GM23338 (cell line): ENCODE measurements around the gene LDLR. TPM values are rescaled to one million over a fixed set of nuclear protein-coding genes. Genes with fewer than 3 reads are reported as not detected.

ENCODE experiments used
- ATAC-seq: fragments of 200-7000 bp; cut with Tn5 transposase; 3 replicates; pipeline ENCODE4 v1.9.1; 2020
- DNase-seq: peaks from one replicate; pipeline ENCODE4 v3.0.0-alpha.2; 2015; ENCODE audit warnings: low spot score
- H2AFZ ChIP-seq: fragments of 200-600 bp; sonication (generic); 2 replicates; pipeline ENCODE4 v1.8.0; 2016; ENCODE audit warnings: antibody characterized with exemption, mild to moderate bottlenecking, moderate library complexity
- H3F3A ChIP-seq: fragments of 200-600 bp; sonication (generic); replicated peaks from 2 replicates; pipeline ENCODE4 v1.8.0; 2017; ENCODE audit warnings: antibody characterized with exemption, mixed run types, low read depth
- H3K27ac ChIP-seq: fragments of 200-600 bp; sonication (generic); 2 replicates; pipeline ENCODE4 v1.6.1; 2016; ENCODE audit warnings: low read depth
- H3K27me3 ChIP-seq: fragments of 200-600 bp; sonication (generic); 2 replicates; pipeline ENCODE4 v1.8.0; 2016; ENCODE audit warnings: mild to moderate bottlenecking, mixed run types, moderate library complexity; ENCODE audit not compliant: insufficient read depth
- H3K36me3 ChIP-seq: fragments of 200-600 bp; sonication (generic); 2 replicates; pipeline ENCODE4 v1.8.0; 2016; ENCODE audit warnings: mild to moderate bottlenecking; ENCODE audit not compliant: insufficient read depth
- H3K4me1 ChIP-seq: fragments of 200-600 bp; sonication (generic); 2 replicates; pipeline ENCODE4 v1.8.0; 2016; ENCODE audit warnings: mild to moderate bottlenecking, moderate library complexity; ENCODE audit not compliant: insufficient read depth
- H3K4me2 ChIP-seq: fragments of 200-600 bp; sonication (generic); 2 replicates; pipeline ENCODE4 v1.7.1; 2017; ENCODE audit warnings: mixed run types
- H3K4me3 ChIP-seq: fragments of 200-600 bp; sonication (generic); 2 replicates; pipeline ENCODE4 v1.6.1; 2016; ENCODE audit warnings: mixed run types
- H3K79me2 ChIP-seq: fragments of 200-600 bp; sonication (generic); replicated peaks from 2 replicates; pipeline ENCODE4 v1.8.0; 2017; ENCODE audit warnings: mild to moderate bottlenecking; ENCODE audit not compliant: insufficient read depth
- H3K9me2 ChIP-seq: fragments of 200-600 bp; sonication (generic); 2 replicates; pipeline ENCODE4 v1.8.0; 2017; ENCODE audit not compliant: insufficient read depth
- H4K20me1 ChIP-seq: fragments of 200-600 bp; sonication (generic); replicated peaks from 2 replicates; pipeline ENCODE4 v1.8.0; 2017; ENCODE audit warnings: mild to moderate bottlenecking; ENCODE audit not compliant: insufficient read depth
- H3K27ac Mint-ChIP-seq: 2 replicates; pipeline ENCODE4 v1.8.0; 2020; ENCODE audit warnings: inconsistent platforms, mild to moderate bottlenecking, moderate library complexity, mixed read lengths
- H3K27me3 Mint-ChIP-seq: 3 replicates; pipeline ENCODE4 v1.8.0; 2022; ENCODE audit warnings: low read depth, mild to moderate bottlenecking, moderate library complexity, mixed read lengths, inconsistent platforms; ENCODE audit not compliant: insufficient read depth, poor library complexity
- H3K36me3 Mint-ChIP-seq: 3 replicates; pipeline ENCODE4 v1.8.0; 2021; ENCODE audit warnings: low read depth, mild to moderate bottlenecking, inconsistent platforms, moderate library complexity, mixed read lengths
- H3K4me1 Mint-ChIP-seq: 3 replicates; pipeline ENCODE4 v1.8.0; 2020; ENCODE audit warnings: mild to moderate bottlenecking, inconsistent platforms, mixed read lengths
- H3K4me3 Mint-ChIP-seq: 3 replicates; pipeline ENCODE4 v1.8.0; 2021; ENCODE audit warnings: moderate library complexity, mild to moderate bottlenecking, inconsistent platforms, mixed read lengths
- H3K9me3 Mint-ChIP-seq: 3 replicates; pipeline ENCODE4 v1.8.0; 2020; ENCODE audit warnings: moderate library complexity, mild to moderate bottlenecking, inconsistent platforms, mixed read lengths
- NANOG ChIP-seq: IDR thresholded peaks from 2 replicates; pipeline ENCODE4 v1.6.1; 2016; ENCODE audit warnings: antibody characterized with exemption, borderline replicate concordance
- STAT1 ChIP-seq: IDR thresholded peaks from one replicate; pipeline ENCODE4 v1.6.1; 2016; ENCODE audit warnings: antibody characterized with exemption; ENCODE audit not compliant: unreplicated experiment
- polyA plus RNA-seq: library from polyadenylated mRNA; unstranded; fragments of >200 nt; fragmentation: Nextera tagmentation; extraction: Ambion mirVana; gene quantifications from 2 replicates; pipeline ENCODE4 v1.2.1, GENCODE V29; 2016
- total RNA-seq: library from RNA; depleted of rRNA; stranded (reverse); fragments of >200 nt; shearing (Covaris generic); gene quantifications from 2 replicates; pipeline ENCODE4 v1.2.3, GENCODE V29; 2014
- TF ChIP-seq, protein P1 (sequence below): fragments of 250-450 bp; sonication (Bioruptor Pico); IDR thresholded peaks from 2 replicates; pipeline ENCODE4 v1.5.0; 2020; ENCODE audit warnings: mild to moderate bottlenecking, moderate library complexity
- TF ChIP-seq, protein P2 (sequence below): IDR thresholded peaks from 2 replicates; pipeline ENCODE4 v1.6.1; 2016; ENCODE audit warnings: antibody characterized with exemption

LDLR gene
- total and polyA plus RNA-seq, 2 experiments from 2014 or later: 57.6 to 180 TPM

DNA sequence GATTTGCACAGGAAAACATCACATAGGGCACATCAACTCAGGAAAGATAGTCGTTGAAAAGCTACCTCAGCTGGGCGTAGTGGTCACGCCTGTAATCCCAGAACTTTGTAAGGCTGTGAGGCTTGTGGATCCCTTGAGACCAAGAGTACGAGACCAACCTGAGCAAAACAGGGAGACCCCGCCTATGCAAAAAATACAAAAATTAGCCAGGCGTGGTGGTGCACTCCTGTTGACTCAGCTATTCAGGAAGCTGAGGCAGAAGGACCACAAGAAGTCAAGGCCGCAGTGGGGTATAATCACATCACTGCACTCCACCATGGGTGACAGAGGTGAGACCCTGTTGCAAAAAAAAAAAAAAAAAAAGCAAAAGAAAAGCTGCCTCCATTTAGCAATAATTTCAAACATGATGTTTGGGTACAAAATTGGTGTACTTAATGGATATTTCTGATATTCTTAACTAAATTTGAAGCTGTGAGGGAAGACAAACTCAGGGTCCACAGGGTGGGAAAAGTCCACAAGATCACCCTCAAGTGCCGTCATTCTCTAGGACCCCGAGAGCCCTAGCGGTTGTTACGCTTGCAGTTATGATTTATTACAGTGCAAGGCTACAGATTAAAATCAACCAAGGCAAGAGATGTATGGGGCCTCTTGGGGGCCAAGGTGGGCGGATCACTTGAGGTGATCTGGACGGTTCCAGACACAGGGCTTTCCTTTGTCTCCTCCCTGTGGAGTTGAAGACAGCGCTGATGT is 42.5 kb upstream of the LDLR start:
- no peak for DNase-seq
- H4K20me1 ChIP-seq: peaks cover 5% of the 10 kb centered on the region; the same call in 1 of the 2 replicates
- H3K4me1 ChIP-seq: no peaks in the 10 kb centered on the region
- peaks cover 3% of the 10 kb centered on the region; the same call in 1 of the 2 replicates for H3K79me2 ChIP-seq
- no peak overlapping the region for H2AFZ ChIP-seq
- H3K27ac ChIP-seq: no peak overlapping the region
- no peaks in the 10 kb centered on the region for H3K9me2 ChIP-seq
- Mint-ChIP-seq H3K27me3 (peaks cover 5% of the 10 kb centered on the region), H3K4me3 (no peak overlapping the region), H3K9me3 (no peaks in the 10 kb centered on the region), H3K4me1 (no peaks in the 10 kb centered on the region), H3K27ac (no peak overlapping the region), H3K36me3 (peaks cover 68% of the 10 kb centered on the region)
- ATAC-seq: no peak
- no peaks in the 10 kb centered on the region for H3K27me3 ChIP-seq
- no peak overlapping the region for H3K4me3 ChIP-seq
- TF ChIP-seq, protein P1, sequence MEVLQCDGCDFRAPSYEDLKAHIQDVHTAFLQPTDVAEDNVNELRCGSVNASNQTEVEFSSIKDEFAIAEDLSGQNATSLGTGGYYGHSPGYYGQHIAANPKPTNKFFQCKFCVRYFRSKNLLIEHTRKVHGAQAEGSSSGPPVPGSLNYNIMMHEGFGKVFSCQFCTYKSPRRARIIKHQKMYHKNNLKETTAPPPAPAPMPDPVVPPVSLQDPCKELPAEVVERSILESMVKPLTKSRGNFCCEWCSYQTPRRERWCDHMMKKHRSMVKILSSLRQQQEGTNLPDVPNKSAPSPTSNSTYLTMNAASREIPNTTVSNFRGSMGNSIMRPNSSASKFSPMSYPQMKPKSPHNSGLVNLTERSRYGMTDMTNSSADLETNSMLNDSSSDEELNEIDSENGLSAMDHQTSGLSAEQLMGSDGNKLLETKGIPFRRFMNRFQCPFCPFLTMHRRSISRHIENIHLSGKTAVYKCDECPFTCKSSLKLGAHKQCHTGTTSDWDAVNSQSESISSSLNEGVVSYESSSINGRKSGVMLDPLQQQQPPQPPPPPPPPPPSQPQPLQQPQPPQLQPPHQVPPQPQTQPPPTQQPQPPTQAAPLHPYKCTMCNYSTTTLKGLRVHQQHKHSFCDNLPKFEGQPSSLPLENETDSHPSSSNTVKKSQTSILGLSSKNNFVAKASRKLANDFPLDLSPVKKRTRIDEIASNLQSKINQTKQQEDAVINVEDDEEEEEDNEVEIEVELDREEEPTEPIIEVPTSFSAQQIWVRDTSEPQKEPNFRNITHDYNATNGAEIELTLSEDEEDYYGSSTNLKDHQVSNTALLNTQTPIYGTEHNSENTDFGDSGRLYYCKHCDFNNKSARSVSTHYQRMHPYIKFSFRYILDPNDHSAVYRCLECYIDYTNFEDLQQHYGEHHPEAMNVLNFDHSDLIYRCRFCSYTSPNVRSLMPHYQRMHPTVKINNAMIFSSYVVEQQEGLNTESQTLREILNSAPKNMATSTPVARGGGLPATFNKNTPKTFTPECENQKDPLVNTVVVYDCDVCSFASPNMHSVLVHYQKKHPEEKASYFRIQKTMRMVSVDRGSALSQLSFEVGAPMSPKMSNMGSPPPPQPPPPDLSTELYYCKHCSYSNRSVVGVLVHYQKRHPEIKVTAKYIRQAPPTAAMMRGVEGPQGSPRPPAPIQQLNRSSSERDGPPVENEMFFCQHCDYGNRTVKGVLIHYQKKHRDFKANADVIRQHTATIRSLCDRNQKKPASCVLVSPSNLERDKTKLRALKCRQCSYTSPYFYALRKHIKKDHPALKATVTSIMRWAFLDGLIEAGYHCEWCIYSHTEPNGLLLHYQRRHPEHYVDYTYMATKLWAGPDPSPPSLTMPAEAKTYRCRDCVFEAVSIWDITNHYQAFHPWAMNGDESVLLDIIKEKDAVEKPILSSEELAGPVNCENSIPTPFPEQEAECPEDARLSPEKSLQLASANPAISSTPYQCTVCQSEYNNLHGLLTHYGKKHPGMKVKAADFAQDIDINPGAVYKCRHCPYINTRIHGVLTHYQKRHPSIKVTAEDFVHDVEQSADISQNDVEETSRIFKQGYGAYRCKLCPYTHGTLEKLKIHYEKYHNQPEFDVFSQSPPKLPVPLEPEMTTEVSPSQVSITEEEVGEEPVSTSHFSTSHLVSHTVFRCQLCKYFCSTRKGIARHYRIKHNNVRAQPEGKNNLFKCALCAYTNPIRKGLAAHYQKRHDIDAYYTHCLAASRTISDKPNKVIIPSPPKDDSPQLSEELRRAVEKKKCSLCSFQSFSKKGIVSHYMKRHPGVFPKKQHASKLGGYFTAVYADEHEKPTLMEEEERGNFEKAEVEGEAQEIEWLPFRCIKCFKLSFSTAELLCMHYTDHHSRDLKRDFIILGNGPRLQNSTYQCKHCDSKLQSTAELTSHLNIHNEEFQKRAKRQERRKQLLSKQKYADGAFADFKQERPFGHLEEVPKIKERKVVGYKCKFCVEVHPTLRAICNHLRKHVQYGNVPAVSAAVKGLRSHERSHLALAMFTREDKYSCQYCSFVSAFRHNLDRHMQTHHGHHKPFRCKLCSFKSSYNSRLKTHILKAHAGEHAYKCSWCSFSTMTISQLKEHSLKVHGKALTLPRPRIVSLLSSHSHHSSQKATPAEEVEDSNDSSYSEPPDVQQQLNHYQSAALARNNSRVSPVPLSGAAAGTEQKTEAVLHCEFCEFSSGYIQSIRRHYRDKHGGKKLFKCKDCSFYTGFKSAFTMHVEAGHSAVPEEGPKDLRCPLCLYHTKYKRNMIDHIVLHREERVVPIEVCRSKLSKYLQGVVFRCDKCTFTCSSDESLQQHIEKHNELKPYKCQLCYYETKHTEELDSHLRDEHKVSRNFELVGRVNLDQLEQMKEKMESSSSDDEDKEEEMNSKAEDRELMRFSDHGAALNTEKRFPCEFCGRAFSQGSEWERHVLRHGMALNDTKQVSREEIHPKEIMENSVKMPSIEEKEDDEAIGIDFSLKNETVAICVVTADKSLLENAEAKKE: no peak
- TF ChIP-seq STAT1 (no peak), NANOG (no peak)
- TF ChIP-seq, protein P2, sequence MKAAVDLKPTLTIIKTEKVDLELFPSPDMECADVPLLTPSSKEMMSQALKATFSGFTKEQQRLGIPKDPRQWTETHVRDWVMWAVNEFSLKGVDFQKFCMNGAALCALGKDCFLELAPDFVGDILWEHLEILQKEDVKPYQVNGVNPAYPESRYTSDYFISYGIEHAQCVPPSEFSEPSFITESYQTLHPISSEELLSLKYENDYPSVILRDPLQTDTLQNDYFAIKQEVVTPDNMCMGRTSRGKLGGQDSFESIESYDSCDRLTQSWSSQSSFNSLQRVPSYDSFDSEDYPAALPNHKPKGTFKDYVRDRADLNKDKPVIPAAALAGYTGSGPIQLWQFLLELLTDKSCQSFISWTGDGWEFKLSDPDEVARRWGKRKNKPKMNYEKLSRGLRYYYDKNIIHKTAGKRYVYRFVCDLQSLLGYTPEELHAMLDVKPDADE: no peak
- H3K36me3 ChIP-seq: peaks cover 15% of the 10 kb centered on the region
- 0 out of 2 replicates have a peak, but pooled peaks cover 5% of the 10 kb centered on the region for H3F3A ChIP-seq
- H3K4me2 ChIP-seq: no peak overlapping the region
